ENCODE results near the gene MARVELD3.
"Not testable (repeated sequence)": the region's sequence is repeated elsewhere in the genome, so short reads cannot be mapped to it uniquely, and the experiment has no call there.

DNA sequence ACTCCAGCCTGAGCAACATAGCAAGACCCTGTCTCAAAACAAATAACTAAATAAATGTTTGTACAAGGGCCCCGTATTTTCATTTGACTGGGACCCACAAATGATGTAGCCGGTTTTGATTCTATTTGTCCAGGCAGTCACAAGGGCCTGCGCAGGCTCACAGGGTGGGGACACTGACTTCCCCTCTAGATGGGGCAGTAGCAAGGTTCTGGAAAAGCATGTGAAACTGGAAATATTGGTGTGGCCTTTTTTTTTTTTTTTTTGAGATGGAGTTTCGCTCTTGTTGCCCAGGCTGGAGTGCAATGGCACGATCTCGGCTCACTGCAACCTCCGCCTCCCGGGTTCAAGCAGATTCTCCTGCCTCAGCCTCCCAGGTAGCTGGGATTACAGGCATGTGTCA lies 11.0 kb upstream of the MARVELD3 start:
- TF ChIP-seq CTCF (IDR thresholded peaks at IDR 0.05 in 8 of 11, conservative IDR thresholded peaks at IDR 0.05 in 3 of 11); POLR2A (IDR thresholded peaks at IDR 0.05): not testable (repeated sequence)
